Measurements from ENCODE around the gene C1QL1.

GRCh38 chr17:44921122-44921882, 46.8 kb downstream of the C1QL1 start:
- TF ChIP-seq CTCF (IDR thresholded peaks at IDR 0.05), result no peak
- no peak for TF ChIP-seq EP300 (IDR thresholded peaks at IDR 0.05)

Data from ovary (tissue), 3 donors.